ENCODE results near the gene IFNG.

GRCh38 chr12:68135520-68135919 is 24.0 kb downstream of the IFNG start:
- TF ChIP-seq CTCF (IDR thresholded peaks at IDR 0.05) = no peak
- no peak for TF ChIP-seq POLR2A (IDR thresholded peaks at IDR 0.05)

All from heart left ventricle (tissue), 13 donors.